T-helper 17 cell (primary cell): ENCODE results near the gene IGF1R. TPM values are rescaled to one million over a fixed set of nuclear protein-coding genes. Genes with fewer than 3 reads are reported as not detected.

ENCODE experiments used
- ATAC-seq: fragments of 150-1000 bp; cut with Tn5 transposase; 2 replicates; pipeline ENCODE4 v1.10.0; 2021; ENCODE audit warnings: mild to moderate bottlenecking, moderate library complexity
- DNase-seq, 3 donors: peaks; one replicate each; pipeline versions ENCODE4 v3.0.0 to v3.0.0-alpha.2; 2020 to 2021
- H3K9me3 ChIP-seq: one replicate; pipeline ENCODE4 v1.7.0; 2013; ENCODE audit warnings: low read length, mild to moderate bottlenecking; ENCODE audit not compliant: control insufficient read depth, poor library complexity, severe bottlenecking
- H3K27ac Mint-ChIP-seq: one replicate; pipeline ENCODE4 v1.8.0; 2022; ENCODE audit warnings: mild to moderate bottlenecking, moderate library complexity, mixed read lengths
- H3K27me3 Mint-ChIP-seq: one replicate; pipeline ENCODE4 v1.8.0; 2022; ENCODE audit warnings: mixed read lengths
- H3K36me3 Mint-ChIP-seq: one replicate; pipeline ENCODE4 v1.8.0; 2022; ENCODE audit warnings: low read depth, mixed read lengths
- H3K4me1 Mint-ChIP-seq: one replicate; pipeline ENCODE4 v1.8.0; 2022; ENCODE audit warnings: mild to moderate bottlenecking, mixed read lengths
- H3K4me3 Mint-ChIP-seq: one replicate; pipeline ENCODE4 v1.8.0; 2022; ENCODE audit warnings: mild to moderate bottlenecking, moderate library complexity, mixed read lengths
- total RNA-seq, 4 donors: library from RNA in 2 of 4; stranded (reverse) in 2 of 4; gene quantifications; one replicate each; pipeline ENCODE4 v1.2.3 and lab custom pipeline; 2022 to 2026

The IGF1R gene
- total RNA-seq, 2 donors from 2014 or later, result 13.7 to 27.1 TPM

DNA sequence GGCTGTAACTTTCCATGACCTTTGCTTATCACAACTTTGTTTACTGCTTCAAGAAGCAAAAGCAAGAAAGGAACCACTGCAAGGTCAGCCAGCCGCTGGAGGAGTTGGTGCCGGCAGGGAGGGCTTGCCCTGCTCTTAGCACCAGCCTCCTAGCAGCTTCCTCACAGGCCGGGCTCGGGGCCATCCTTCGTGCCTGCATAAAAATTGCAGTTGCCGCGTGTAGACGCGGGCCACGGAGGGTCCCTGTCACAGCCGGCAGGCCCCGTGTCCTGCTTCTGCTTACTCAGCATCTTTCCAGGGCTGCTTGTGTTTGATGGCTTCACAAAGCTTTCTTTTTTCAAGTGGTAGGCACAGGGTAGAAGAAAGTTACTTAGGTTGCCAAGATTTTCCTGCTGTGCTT, 274.8 kb downstream of the IGF1R start:
- H3K27ac Mint-ChIP-seq, result no peak overlapping the region
- peaks cover 4% of the 10 kb centered on the region for H3K36me3 Mint-ChIP-seq
- H3K4me1 Mint-ChIP-seq, result peaks cover 3% of the 10 kb centered on the region
- DNase-seq, result no peak
- no peak for ATAC-seq
- H3K4me3 Mint-ChIP-seq, result no peak overlapping the region
- no peaks in the 10 kb centered on the region for H3K9me3 ChIP-seq
- no peaks in the 10 kb centered on the region for H3K27me3 Mint-ChIP-seq

DNA sequence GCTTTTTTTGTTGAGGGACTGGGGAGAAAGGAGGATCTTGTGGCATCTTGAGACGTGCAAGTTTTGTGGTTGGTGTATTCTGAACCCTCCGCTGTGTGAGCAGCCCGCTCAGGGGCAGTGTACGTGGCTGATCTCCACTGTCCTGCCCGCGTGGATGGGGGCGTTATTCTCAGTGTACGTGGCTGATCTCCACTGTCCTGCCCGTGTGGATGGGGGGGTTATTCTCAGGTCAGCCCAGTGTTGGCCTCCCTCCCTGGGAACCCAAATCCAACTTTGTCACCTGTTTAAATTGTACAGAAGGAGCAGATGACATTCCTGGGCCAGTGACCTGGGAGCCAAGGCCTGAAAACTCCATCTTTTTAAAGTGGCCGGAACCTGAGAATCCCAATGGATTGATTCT, 275.2 kb downstream of the IGF1R start:
- DNase-seq, result no peak
- no peak overlapping the region for H3K4me3 Mint-ChIP-seq
- no peak for ATAC-seq
- no peaks in the 10 kb centered on the region for H3K27me3 Mint-ChIP-seq
- H3K36me3 Mint-ChIP-seq, result peaks cover 4% of the 10 kb centered on the region
- H3K9me3 ChIP-seq, result no peaks in the 10 kb centered on the region
- peaks cover 3% of the 10 kb centered on the region for H3K4me1 Mint-ChIP-seq
- H3K27ac Mint-ChIP-seq, result no peak overlapping the region

DNA sequence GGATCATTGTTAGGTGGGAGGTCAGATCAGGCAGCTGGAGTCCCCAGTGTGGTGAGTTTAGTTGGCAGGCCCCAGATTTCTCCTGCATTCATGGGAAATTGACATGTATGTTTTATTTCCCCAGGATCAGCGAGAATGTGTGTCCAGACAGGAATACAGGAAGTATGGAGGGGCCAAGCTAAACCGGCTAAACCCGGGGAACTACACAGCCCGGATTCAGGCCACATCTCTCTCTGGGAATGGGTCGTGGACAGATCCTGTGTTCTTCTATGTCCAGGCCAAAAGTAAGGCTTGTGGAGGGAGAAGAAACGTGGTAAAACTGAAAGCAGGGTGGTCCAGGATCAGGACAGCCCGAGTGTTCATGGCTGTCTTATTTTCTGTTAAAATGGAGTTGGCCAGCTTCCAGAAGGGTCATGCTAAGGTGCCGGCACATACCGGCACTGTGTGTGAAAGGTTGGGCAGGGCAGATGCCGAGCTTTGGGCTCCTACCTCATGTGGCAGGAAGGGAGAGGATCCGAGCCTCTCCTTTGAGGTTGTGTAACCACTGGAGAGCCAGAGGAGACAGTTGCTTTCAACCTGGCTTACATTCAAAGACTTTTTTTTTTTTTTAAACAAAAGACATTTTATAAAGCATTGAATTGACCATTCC, 276.2 kb downstream of the IGF1R start:
- H3K36me3 Mint-ChIP-seq, result peaks cover 4% of the 10 kb centered on the region

DNA sequence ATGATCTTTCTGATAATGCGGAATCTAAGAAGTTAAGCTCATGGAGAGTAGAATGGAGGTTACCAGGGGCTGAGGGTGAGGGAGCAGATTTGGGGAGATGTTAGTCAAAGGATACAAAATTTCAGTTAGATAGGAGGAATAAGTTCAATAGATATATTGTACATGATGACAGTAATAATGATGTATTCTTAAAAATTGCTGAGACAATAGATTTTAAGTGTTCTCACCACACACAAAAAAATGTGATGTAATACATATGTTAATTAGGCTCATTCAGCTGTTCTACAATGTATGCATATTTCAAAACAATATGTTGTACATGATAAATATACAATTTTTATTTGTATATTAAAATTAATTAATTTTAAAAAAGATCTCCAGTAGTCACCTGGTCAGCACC, 277.9 kb downstream of the IGF1R start:
- Mint-ChIP-seq H3K4me1 (peaks cover 3% of the 10 kb centered on the region), H3K36me3 (peaks cover 11% of the 10 kb centered on the region), H3K27ac (no peak overlapping the region), H3K4me3 (no peak overlapping the region), H3K27me3 (peaks cover 5% of the 10 kb centered on the region)
- ATAC-seq (no peak), DNase-seq (no peak)
- no peaks in the 10 kb centered on the region for H3K9me3 ChIP-seq

More for the DNA sequence above, 276.2 kb downstream of the IGF1R start:
- no peaks in the 10 kb centered on the region for H3K9me3 ChIP-seq
- no peak for ATAC-seq
- peaks cover 3% of the 10 kb centered on the region for H3K4me1 Mint-ChIP-seq
- no peak overlapping the region for H3K27ac Mint-ChIP-seq
- no peak overlapping the region for H3K4me3 Mint-ChIP-seq
- DNase-seq, result no peak
- H3K27me3 Mint-ChIP-seq, result no peaks in the 10 kb centered on the region

DNA sequence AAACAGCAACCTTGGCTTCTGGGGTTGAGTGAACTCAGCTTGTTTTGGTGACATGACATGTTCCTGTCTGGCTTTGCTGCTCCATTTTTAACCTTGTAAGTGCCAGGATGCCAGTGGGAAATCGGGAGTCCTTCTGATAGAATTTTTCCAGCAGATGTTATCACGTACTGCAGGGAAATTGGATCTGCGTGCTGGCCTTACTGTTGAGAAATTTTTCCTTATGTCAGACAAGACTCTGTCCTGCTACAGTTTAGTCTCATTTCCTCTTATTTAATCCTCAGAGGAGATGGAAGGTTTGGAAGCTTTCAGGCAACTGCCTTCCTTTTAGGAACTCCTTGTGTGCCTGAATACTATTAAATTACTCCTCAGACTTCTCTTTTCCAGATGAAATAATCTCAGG, 278.7 kb downstream of the IGF1R start:
- no peaks in the 10 kb centered on the region for H3K9me3 ChIP-seq
- H3K27me3 Mint-ChIP-seq, result peaks cover 5% of the 10 kb centered on the region
- peaks cover 11% of the 10 kb centered on the region for H3K36me3 Mint-ChIP-seq
- H3K27ac Mint-ChIP-seq, result no peak overlapping the region
- H3K4me3 Mint-ChIP-seq, result no peak overlapping the region
- no peak for ATAC-seq
- peaks cover 3% of the 10 kb centered on the region for H3K4me1 Mint-ChIP-seq
- no peak for DNase-seq

DNA sequence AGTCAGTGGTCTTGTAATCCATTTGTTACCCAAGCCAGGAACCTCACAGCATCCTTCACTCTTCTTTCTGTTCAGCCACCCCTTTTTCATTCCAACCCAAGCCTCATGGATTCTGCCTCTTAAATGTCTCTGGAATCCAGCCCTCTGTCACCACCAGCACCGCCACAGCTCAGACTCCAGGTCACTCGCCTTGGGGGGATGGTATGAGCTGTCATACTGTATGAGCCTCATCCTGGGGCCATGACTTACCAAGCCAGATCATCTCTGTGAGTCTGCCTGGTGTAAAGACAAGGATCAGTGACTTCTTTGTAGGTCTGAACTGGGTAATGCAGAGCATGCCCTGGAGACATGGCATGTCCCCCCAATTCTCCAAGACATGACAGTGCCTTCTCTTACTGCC, 279.7 kb downstream of the IGF1R start:
- Mint-ChIP-seq H3K4me3 (no peak overlapping the region), H3K4me1 (peaks cover 3% of the 10 kb centered on the region), H3K27me3 (peaks cover 5% of the 10 kb centered on the region), H3K36me3 (peaks cover 11% of the 10 kb centered on the region), H3K27ac (no peak overlapping the region)
- DNase-seq (no peak), ATAC-seq (no peak)
- H3K9me3 ChIP-seq, result no peaks in the 10 kb centered on the region

DNA sequence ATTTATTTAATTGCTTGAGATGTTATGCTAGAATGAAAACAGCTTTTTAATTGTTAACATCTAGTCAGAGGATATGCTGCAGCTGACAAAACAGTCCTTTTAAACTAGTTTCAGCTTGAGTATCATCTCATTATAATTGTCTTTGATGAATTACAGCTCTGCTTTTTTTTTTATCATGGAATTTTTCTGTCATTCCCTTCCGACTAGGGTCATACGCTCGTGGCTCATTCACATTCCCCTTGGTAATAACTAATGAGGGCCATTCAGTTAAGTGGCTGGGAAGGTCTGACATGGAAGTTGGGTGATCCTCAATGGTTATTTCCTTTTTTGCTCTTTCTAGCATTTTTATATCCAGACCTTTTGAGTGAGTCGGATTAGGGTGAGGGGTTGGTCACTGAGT, 282.2 kb downstream of the IGF1R start:
- peaks cover 11% of the 10 kb centered on the region for H3K36me3 Mint-ChIP-seq

DNA sequence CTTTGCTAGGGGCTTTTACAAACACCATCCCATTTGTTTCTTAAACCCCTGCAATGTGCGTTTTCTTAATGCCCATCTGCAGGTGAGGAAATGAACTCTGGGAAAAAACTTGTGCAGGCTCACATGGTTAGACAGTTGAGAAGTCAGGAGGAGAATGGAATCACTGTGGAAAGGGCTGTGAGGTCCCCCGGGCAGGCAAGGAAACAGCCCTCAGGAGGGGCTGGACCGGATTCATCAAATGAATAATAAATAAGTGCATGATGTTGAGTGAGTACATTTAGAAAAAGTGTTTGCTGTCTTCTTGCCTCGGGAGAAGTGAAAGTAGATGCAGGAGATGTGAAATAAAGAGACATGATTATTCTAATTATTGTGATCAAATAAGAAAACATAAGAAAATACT, 282.7 kb downstream of the IGF1R start:
- DNase-seq (no peak), ATAC-seq (no peak)
- peaks cover 3% of the 10 kb centered on the region for H3K4me1 Mint-ChIP-seq
- peaks cover 11% of the 10 kb centered on the region for H3K36me3 Mint-ChIP-seq
- no peak overlapping the region for H3K27ac Mint-ChIP-seq
- H3K9me3 ChIP-seq, result no peaks in the 10 kb centered on the region
- no peak overlapping the region for H3K4me3 Mint-ChIP-seq
- H3K27me3 Mint-ChIP-seq, result peaks cover 5% of the 10 kb centered on the region

More for the DNA sequence above, 282.2 kb downstream of the IGF1R start:
- Mint-ChIP-seq H3K4me1 (peaks cover 3% of the 10 kb centered on the region), H3K27ac (no peak overlapping the region), H3K4me3 (no peak overlapping the region), H3K27me3 (peaks cover 5% of the 10 kb centered on the region)
- H3K9me3 ChIP-seq, result no peaks in the 10 kb centered on the region
- no peak for ATAC-seq
- DNase-seq, result no peak

DNA sequence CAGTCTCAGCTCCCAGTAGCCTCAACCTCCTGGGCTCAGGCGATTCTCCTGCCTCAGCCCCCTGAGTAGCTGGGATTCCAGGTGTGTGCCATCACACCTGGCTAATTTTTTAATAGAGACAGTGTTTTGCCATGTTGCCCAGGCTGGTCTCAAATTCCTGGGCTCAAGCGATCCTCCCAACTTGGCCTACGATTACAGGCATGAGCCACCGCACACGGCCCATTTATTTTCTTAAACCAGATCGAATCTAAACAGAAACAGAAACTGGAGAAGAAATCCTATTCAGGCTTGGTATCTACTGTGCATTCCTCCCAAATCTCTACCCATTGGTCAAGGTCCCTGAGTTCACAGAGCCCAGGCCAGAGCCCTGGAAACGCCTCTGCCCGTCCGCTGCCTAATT, 285.1 kb downstream of the IGF1R start:
- H3K4me3 Mint-ChIP-seq, result no peak overlapping the region
- H3K27me3 Mint-ChIP-seq, result peaks cover 5% of the 10 kb centered on the region
- H3K9me3 ChIP-seq, result no peaks in the 10 kb centered on the region
- H3K27ac Mint-ChIP-seq, result no peak overlapping the region
- DNase-seq (no peak), ATAC-seq (no peak)
- H3K36me3 Mint-ChIP-seq, result peaks cover 9% of the 10 kb centered on the region
- no peaks in the 10 kb centered on the region for H3K4me1 Mint-ChIP-seq

DNA sequence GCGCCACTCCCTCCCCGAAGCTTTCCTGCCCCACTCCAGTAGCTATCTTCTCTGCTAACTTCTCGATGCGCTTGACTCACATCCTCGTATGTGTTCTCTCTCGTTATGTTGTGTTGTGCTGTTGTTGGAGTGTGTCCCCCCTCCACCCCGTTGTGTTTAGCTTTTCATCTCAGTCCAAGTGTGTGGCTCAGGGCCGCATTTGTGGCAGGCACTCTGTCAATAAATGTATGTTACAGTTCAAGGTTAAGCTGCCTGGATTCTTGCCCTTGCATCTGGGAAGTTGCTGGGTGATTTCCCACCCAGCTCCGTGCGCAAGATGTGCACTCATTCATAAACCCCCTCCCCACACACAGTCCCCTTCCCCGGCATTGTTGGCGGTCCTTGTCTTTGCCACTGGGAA, 287.4 kb downstream of the IGF1R start:
- H3K36me3 Mint-ChIP-seq, result peaks cover 6% of the 10 kb centered on the region
- H3K27ac Mint-ChIP-seq, result no peak overlapping the region
- no peak for DNase-seq
- no peaks in the 10 kb centered on the region for H3K4me1 Mint-ChIP-seq
- H3K9me3 ChIP-seq, result no peaks in the 10 kb centered on the region
- no peak for ATAC-seq
- H3K27me3 Mint-ChIP-seq, result no peaks in the 10 kb centered on the region
- no peak overlapping the region for H3K4me3 Mint-ChIP-seq

DNA sequence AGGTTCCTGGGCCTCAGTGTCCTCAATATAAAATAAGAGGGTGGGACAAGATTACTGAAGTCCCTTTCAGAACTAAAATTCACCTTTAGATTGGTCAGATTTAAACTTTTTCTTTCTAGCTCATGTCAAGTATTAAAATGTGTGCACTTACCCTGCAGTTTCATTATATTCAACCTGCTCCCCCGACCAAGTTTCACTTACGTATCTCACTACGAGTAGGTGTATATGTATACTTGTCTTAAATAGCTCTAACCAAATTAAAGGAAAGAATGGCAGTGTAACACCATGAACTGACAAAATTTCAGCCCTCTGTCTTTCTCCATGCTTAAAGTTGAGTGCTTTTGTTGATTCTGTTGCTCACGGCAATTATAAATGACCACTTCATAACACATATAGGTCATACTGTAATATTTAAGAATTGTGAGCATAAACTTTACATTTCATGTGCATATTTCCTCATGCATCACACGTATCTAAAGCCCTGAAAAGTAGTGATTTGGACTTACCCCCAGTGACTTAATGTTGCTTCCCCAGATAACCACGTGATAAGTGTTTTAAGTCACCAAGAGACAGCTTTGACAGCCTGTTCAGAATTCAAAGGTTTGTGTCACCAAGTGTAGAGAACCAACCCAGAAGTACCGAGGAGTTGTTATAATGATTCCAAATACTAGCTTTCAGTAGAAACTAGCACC, 289.2 kb downstream of the IGF1R start:
- ATAC-seq (no peak), DNase-seq (no peak)
- Mint-ChIP-seq H3K27me3 (no peaks in the 10 kb centered on the region), H3K4me1 (no peaks in the 10 kb centered on the region), H3K27ac (peak overlapping the region; percentile 53), H3K4me3 (no peak overlapping the region), H3K36me3 (peaks cover 3% of the 10 kb centered on the region)
- H3K9me3 ChIP-seq, result no peaks in the 10 kb centered on the region

DNA sequence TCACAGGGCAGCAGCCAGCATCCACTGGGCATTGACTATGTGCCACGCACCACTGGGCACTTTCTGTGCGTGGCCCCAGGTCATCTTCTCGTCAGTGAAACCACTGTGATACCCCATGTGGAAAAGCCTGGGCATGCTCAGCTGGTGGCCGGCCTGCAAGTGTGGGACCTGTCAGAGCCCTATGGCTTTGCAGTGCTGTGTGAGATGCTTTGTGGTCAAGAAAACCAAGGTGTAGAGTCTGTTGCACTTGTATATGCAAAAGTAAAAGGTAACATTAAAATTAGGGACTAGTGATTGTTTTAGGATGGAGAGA, 289.7 kb downstream of the IGF1R start:
- Mint-ChIP-seq H3K4me3 (no peak overlapping the region), H3K27me3 (no peaks in the 10 kb centered on the region), H3K27ac (no peak overlapping the region), H3K36me3 (peaks cover 3% of the 10 kb centered on the region), H3K4me1 (no peaks in the 10 kb centered on the region)
- no peak for ATAC-seq
- no peak for DNase-seq
- no peaks in the 10 kb centered on the region for H3K9me3 ChIP-seq

DNA sequence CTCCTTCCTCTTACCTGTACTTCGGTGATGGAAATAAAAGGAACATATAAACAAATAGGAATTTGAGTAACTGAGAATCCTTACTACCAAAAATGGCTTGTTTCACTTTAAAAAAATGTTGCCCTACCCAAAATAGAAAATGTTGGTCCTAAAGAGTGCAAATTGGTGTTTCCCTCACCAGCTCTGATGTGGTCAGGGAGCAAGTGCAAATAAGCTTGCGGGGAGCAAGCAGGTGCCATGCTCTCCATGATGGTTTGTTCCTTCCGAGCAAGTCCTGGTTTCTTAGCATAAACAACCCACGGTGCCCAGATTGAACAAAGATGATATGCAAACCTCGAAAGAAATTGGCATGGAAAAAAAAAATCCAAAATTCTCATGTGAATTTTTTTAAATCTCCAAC, 290.5 kb downstream of the IGF1R start:
- ATAC-seq (no peak), DNase-seq (no peak)
- peaks cover 2% of the 10 kb centered on the region for H3K4me1 Mint-ChIP-seq
- no peaks in the 10 kb centered on the region for H3K27me3 Mint-ChIP-seq
- no peak overlapping the region for H3K27ac Mint-ChIP-seq
- no peak overlapping the region for H3K4me3 Mint-ChIP-seq
- H3K9me3 ChIP-seq, result no peaks in the 10 kb centered on the region
- H3K36me3 Mint-ChIP-seq, result peaks cover 3% of the 10 kb centered on the region
